PFSK-1 (cell line): ENCODE data around the gene AK8.

Experiments
- FOXP2 ChIP-seq: optimal IDR thresholded peaks from 2 replicates; pipeline ENCODE3; 2011; ENCODE audit warnings: borderline replicate concordance, control low read depth, inconsistent platforms; ENCODE audit not compliant: insufficient read depth; ENCODE audit errors: extremely low read length, extremely low read depth
- POLR2AphosphoS5 ChIP-seq: IDR thresholded peaks from 2 replicates; pipeline ENCODE4 v1.6.1; 2012; ENCODE audit warnings: low read depth, mild to moderate bottlenecking, control low read depth, low read length, moderate library complexity
- REST ChIP-seq, 2 experiments: IDR thresholded peaks; 2 replicates each; pipeline versions ENCODE4 v1.6.1 to v1.8.0; 2011 to 2012; ENCODE audit warnings: low read depth in 2 of 2, low read length in 2 of 2, control low read depth in 1 of 2, inconsistent platforms in 1 of 2, mild to moderate bottlenecking in 1 of 2, moderate library complexity in 1 of 2; ENCODE audit not compliant: insufficient read depth in 1 of 2
- TAF1 ChIP-seq: IDR thresholded peaks from 2 replicates; pipeline ENCODE4 v1.6.1; 2012; ENCODE audit warnings: low read length, control low read depth, borderline replicate concordance; ENCODE audit not compliant: insufficient read depth

- TF ChIP-seq POLR2AphosphoS5 (no peak), TAF1 (no peak), FOXP2 (no peak), REST (IDR thresholded peaks at IDR 0.05; ENCODE audit: insufficient read depth in 1 of 2, low read depth in 2 of 2, low read length in 2 of 2) (no peak)
Measured at GRCh38 chr9:132798817-132799790, 79.0 kb downstream of the AK8 start.
